ENCODE results near the gene SULT1C4. TPM values are rescaled to one million over a fixed set of nuclear protein-coding genes. Genes with fewer than 3 reads are reported as not detected.

The SULT1C4 gene
- total RNA-seq, 1 experiment from 2014 or later, result 4.3 TPM

- TF ChIP-seq AR (CRISPR knock-in tag; IDR thresholded peaks at IDR 0.05) (no peak), ZNF671 (CRISPR knock-in tag; IDR thresholded peaks at IDR 0.05) (no peak), SMAD3 (CRISPR knock-in tag; IDR thresholded peaks at IDR 0.05; ENCODE audit: borderline replicate concordance) (no peak), CREB1 (CRISPR knock-in tag; IDR thresholded peaks at IDR 0.05) (no peak), KAT7 (CRISPR knock-in tag; IDR thresholded peaks at IDR 0.05; ENCODE audit: borderline replicate concordance) (no peak), CTCF (IDR thresholded peaks at IDR 0.05) (no peak), TP53 (CRISPR knock-in tag; IDR thresholded peaks at IDR 0.05) (no peak), FOXK1 (CRISPR knock-in tag; IDR thresholded peaks at IDR 0.05) (no peak), TCF7 (CRISPR knock-in tag; IDR thresholded peaks at IDR 0.05; ENCODE audit: low read depth) (no peak), CDX4 (CRISPR knock-in tag; IDR thresholded peaks at IDR 0.05; ENCODE audit: borderline replicate concordance) (no peak)
- TF ChIP-seq, protein P1, sequence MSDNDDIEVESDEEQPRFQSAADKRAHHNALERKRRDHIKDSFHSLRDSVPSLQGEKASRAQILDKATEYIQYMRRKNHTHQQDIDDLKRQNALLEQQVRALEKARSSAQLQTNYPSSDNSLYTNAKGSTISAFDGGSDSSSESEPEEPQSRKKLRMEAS (CRISPR knock-in tag; IDR thresholded peaks at IDR 0.05), result no peak
- TF ChIP-seq, protein P2, sequence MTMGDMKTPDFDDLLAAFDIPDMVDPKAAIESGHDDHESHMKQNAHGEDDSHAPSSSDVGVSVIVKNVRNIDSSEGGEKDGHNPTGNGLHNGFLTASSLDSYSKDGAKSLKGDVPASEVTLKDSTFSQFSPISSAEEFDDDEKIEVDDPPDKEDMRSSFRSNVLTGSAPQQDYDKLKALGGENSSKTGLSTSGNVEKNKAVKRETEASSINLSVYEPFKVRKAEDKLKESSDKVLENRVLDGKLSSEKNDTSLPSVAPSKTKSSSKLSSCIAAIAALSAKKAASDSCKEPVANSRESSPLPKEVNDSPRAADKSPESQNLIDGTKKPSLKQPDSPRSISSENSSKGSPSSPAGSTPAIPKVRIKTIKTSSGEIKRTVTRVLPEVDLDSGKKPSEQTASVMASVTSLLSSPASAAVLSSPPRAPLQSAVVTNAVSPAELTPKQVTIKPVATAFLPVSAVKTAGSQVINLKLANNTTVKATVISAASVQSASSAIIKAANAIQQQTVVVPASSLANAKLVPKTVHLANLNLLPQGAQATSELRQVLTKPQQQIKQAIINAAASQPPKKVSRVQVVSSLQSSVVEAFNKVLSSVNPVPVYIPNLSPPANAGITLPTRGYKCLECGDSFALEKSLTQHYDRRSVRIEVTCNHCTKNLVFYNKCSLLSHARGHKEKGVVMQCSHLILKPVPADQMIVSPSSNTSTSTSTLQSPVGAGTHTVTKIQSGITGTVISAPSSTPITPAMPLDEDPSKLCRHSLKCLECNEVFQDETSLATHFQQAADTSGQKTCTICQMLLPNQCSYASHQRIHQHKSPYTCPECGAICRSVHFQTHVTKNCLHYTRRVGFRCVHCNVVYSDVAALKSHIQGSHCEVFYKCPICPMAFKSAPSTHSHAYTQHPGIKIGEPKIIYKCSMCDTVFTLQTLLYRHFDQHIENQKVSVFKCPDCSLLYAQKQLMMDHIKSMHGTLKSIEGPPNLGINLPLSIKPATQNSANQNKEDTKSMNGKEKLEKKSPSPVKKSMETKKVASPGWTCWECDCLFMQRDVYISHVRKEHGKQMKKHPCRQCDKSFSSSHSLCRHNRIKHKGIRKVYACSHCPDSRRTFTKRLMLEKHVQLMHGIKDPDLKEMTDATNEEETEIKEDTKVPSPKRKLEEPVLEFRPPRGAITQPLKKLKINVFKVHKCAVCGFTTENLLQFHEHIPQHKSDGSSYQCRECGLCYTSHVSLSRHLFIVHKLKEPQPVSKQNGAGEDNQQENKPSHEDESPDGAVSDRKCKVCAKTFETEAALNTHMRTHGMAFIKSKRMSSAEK (CRISPR knock-in tag; IDR thresholded peaks at IDR 0.05; ENCODE audit: borderline replicate concordance), result no peak
- TF ChIP-seq, protein P3, sequence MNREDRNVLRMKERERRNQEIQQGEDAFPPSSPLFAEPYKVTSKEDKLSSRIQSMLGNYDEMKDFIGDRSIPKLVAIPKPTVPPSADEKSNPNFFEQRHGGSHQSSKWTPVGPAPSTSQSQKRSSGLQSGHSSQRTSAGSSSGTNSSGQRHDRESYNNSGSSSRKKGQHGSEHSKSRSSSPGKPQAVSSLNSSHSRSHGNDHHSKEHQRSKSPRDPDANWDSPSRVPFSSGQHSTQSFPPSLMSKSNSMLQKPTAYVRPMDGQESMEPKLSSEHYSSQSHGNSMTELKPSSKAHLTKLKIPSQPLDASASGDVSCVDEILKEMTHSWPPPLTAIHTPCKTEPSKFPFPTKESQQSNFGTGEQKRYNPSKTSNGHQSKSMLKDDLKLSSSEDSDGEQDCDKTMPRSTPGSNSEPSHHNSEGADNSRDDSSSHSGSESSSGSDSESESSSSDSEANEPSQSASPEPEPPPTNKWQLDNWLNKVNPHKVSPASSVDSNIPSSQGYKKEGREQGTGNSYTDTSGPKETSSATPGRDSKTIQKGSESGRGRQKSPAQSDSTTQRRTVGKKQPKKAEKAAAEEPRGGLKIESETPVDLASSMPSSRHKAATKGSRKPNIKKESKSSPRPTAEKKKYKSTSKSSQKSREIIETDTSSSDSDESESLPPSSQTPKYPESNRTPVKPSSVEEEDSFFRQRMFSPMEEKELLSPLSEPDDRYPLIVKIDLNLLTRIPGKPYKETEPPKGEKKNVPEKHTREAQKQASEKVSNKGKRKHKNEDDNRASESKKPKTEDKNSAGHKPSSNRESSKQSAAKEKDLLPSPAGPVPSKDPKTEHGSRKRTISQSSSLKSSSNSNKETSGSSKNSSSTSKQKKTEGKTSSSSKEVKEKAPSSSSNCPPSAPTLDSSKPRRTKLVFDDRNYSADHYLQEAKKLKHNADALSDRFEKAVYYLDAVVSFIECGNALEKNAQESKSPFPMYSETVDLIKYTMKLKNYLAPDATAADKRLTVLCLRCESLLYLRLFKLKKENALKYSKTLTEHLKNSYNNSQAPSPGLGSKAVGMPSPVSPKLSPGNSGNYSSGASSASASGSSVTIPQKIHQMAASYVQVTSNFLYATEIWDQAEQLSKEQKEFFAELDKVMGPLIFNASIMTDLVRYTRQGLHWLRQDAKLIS (CRISPR knock-in tag; IDR thresholded peaks at IDR 0.05; ENCODE audit: borderline replicate concordance), result no peak
- TF ChIP-seq, protein P4, sequence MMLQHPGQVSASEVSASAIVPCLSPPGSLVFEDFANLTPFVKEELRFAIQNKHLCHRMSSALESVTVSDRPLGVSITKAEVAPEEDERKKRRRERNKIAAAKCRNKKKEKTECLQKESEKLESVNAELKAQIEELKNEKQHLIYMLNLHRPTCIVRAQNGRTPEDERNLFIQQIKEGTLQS (CRISPR knock-in tag; conservative IDR thresholded peaks at IDR 0.05), result no peak
Observed at GRCh38 chr2:108404784-108405397, 27.1 kb downstream of the SULT1C4 start (continued).

All from WTC11 (cell line).